GM12878 (cell line): ENCODE data around the gene ANKRD13D. TPM values are rescaled to one million over a fixed set of nuclear protein-coding genes. Genes with fewer than 3 reads are reported as not detected.

Source experiments
- ATAC-seq: fragments of 200-7000 bp; cut with Tn5 transposase; 3 replicates; pipeline ENCODE4 v1.9.1; 2020; ENCODE audit warnings: mild to moderate bottlenecking, moderate library complexity
- BruUV-seq: library from RNA; stranded (reverse); fragments of 400-500 nt; replicated peaks from 2 replicates; lab custom pipeline; 2021; lab: Mats Ljungman, UMichigan
- CTCF ChIA-PET: fragments of 300-600 bp; sonication (Branson Sonifier 250); formaldehyde crosslinking; extraction: SDS; loops from one replicate; lab custom pipeline; 2021; ENCODE audit warnings: inconsistent platforms; lab: Yijun Ruan, JAX
- POLR2A ChIA-PET: fragments of 350-600 bp; formaldehyde crosslinking; extraction: SDS; loops from one replicate; lab custom pipeline; 2021; ENCODE audit warnings: inconsistent platforms; lab: Charles Lee
- RAD21 ChIA-PET: fragments of 300-600 bp; sonication (Branson Sonifier 250); formaldehyde crosslinking; loops from one replicate; lab custom pipeline; 2023; ENCODE audit warnings: antibody characterized with exemption; ENCODE audit not compliant: unreplicated experiment; lab: Charles Lee
- SMC1A ChIA-PET: fragments of 300-600 bp; sonication (Branson Sonifier 250); formaldehyde crosslinking; loops from one replicate; lab custom pipeline; 2023; ENCODE audit not compliant: unreplicated experiment, uncharacterized antibody; lab: Charles Lee
- DNase-seq: peaks from one replicate; pipeline ENCODE4 v3.0.0-alpha.2; 2011; ENCODE audit warnings: low read depth, low spot score
- FAIRE-seq: peaks from 3 replicates; lab custom pipeline; 2011; peaks lifted over from hg19 to GRCh38; lab: Jason Lieb, UNC
- H2AFZ ChIP-seq: 2 replicates; pipeline ENCODE4 v1.6.0; 2011; ENCODE audit warnings: low read depth, low read length, control low read depth; ENCODE audit not compliant: control insufficient read depth
- H3K27ac ChIP-seq: 2 replicates; pipeline ENCODE4 v1.5.1; 2011; ENCODE audit warnings: control low read depth; ENCODE audit not compliant: control insufficient read depth, insufficient read depth
- H3K27me3 ChIP-seq, 2 experiments: replicated peaks in 1 of 2; 2 replicates each; pipeline versions ENCODE4 v1.6.0 to v1.6.1; 2011; ENCODE audit warnings: low read length in 1 of 2; ENCODE audit not compliant: control insufficient read depth in 2 of 2, insufficient read depth in 2 of 2
- H3K36me3 ChIP-seq, 2 experiments: 2 replicates each; pipeline ENCODE4 v1.5.1; 2011; ENCODE audit warnings: low read length in 1 of 2; ENCODE audit not compliant: control insufficient read depth in 2 of 2, insufficient read depth in 2 of 2
- H3K4me1 ChIP-seq: 2 replicates; pipeline ENCODE4 v1.6.1; 2011; ENCODE audit warnings: mild to moderate bottlenecking, low read length, moderate library complexity, mixed read lengths; ENCODE audit not compliant: control insufficient read depth, insufficient read depth
- H3K4me2 ChIP-seq: 2 replicates; pipeline ENCODE4 v1.6.0; 2011; ENCODE audit warnings: control low read depth; ENCODE audit not compliant: control insufficient read depth, insufficient read depth
- H3K4me3 ChIP-seq: fragments of 200-600 bp; sonication (generic); 2 replicates; pipeline ENCODE4 v1.5.1; 2016
- H3K79me2 ChIP-seq: 2 replicates; pipeline ENCODE4 v1.6.0; 2011; ENCODE audit warnings: low read length; ENCODE audit not compliant: control insufficient read depth, insufficient read depth
- H3K9ac ChIP-seq: 2 replicates; pipeline ENCODE4 v1.8.0; 2011; ENCODE audit warnings: low read length, control low read depth, mixed read lengths; ENCODE audit not compliant: control insufficient read depth, insufficient read depth
- H3K9me3 ChIP-seq: replicated peaks from 3 replicates; pipeline ENCODE4 v1.5.1; 2011; ENCODE audit warnings: mild to moderate bottlenecking, low read length; ENCODE audit not compliant: control insufficient read depth, insufficient read depth
- H4K20me1 ChIP-seq: 2 replicates; pipeline ENCODE4 v1.6.0; 2011; ENCODE audit not compliant: control insufficient read depth, insufficient read depth
- BHLHE40 ChIP-seq, 2 experiments: fragments of 450-650 bp in 1 of 2; IDR thresholded peaks; 2 replicates each; pipeline ENCODE4 v1.6.1; 2011 to 2017; ENCODE audit warnings: low read depth in 2 of 2, borderline replicate concordance in 1 of 2, improper control_type of control experiment in 1 of 2, low read length in 1 of 2, mild to moderate bottlenecking in 1 of 2
- WRNIP1 ChIP-seq: IDR thresholded peaks from 2 replicates; pipeline ENCODE4 v1.6.1; 2011; ENCODE audit warnings: low read depth, low read length, improper control_type of control experiment, borderline replicate concordance
- ZNF217 ChIP-seq: fragments of 450-650 bp; IDR thresholded peaks from 2 replicates; pipeline ENCODE4 v1.6.1; 2017; ENCODE audit warnings: antibody characterized with exemption, mild to moderate bottlenecking
- WGBS: methylation state at CpG from one replicate; pipeline ENCODE4 v1.1.6; 2016; ENCODE audit warnings: low lambda C conversion rate; ENCODE audit not compliant: insufficient replicate concordance, insufficient coverage; ENCODE audit errors: missing lambda C conversion rate; 5-methylcytosine and 5-hydroxymethylcytosine counted together
- in situ Hi-C: fragments of 300-500 bp; cut with MboI; formaldehyde crosslinking; loops from 9 replicates; pipeline ENCODE4 v1.14.3; 2018; ENCODE audit warnings: mixed read lengths
- intact Hi-C: fragments of 100-400 bp; cut with micrococcal nuclease; formaldehyde crosslinking; loops from one replicate; pipeline ENCODE4 v1.14.2; 2022; ENCODE audit not compliant: unreplicated experiment
- polyA plus RNA-seq, 11 experiments: library from polyadenylated mRNA; depleted of rRNA in 4 of 11; unstranded in 6 of 11; stranded (reverse) in 5 of 11; fragments of >200 nt; fragmentation: Nextera tagmentation in 4 of 11; fragmentation: Illumina TruSeq in 1 of 11; extraction: Ambion mirVana in 4 of 11; extraction: Trizol in 1 of 11; gene quantifications; 1 replicate in 1 of 11; 2 replicates in 10 of 11; pipeline versions ENCODE4 v1.2.1 to v1.2.3, GENCODE V29; 2011 to 2016; ENCODE audit warnings: inconsistent platforms in 2 of 11, missing spikeins in 2 of 11, low read depth in 1 of 11
- total RNA-seq, 4 experiments: library from RNA; depleted of rRNA in 3 of 4; stranded (reverse); fragments of >200 nt in 3 of 4; fragmentation: Illumina TruSeq in 1 of 4; extraction: Trizol in 1 of 4; gene quantifications; 2 replicates each; pipeline versions ENCODE4 v1.2.1 to v1.2.3, GENCODE V29; 2013 to 2021

The ANKRD13D gene
- total and polyA plus RNA-seq, 10 of the 15 experiments (the other 5 are each of a cell fraction or from before 2014, with no cell fraction given), result 2.0 to 56.2 (median 21.4) TPM

- Histone ChIP-seq H3K79me2 (peaks cover 10% of the 10 kb centered on the region), H3K4me1 (peaks cover 11% of the 10 kb centered on the region), H3K9me3 (no peaks in the 10 kb centered on the region), H3K27ac (no peak overlapping the region), H3K36me3 (no peaks in the 10 kb centered on the region; a peak in 1 of 4 replicates), H2AFZ (no peak overlapping the region), H4K20me1 (no peaks in the 10 kb centered on the region), H3K4me2 (no peak overlapping the region), H3K9ac (no peak overlapping the region), H3K4me3 (no peak overlapping the region), H3K27me3 (no peaks in the 10 kb centered on the region)
- BruUV-seq, result no TSS peak
- SMC1A ChIA-PET, result interaction anchor here (0.9 to 4.0 kb wide), 12 partner anchors 8 to 149 kb away, joined by 3 to 65 read pairs (median 8); partner anchors contain the start of gene POLD4
- DNase-seq (no peak), FAIRE-seq (no peak), ATAC-seq (no peak)
- CTCF ChIA-PET, result interaction anchor here (0.7 to 4.9 kb wide), 30 partner anchors 9 to 1364 kb away, joined by 3 to 151 read pairs (median 6); partner anchors contain the start of genes ANKRD13D, POLD4 and PPP1CA
- intact Hi-C loops (loop anchor here (1.0 to 10.0 kb wide), 3 partner anchors 55 to 223 kb away; partner anchors contain the start of gene AIP), in situ Hi-C loops (loop anchor here (5.0 kb wide), 2 partner anchors 55 to 120 kb away; no protein-coding TSS in a partner anchor)
- RAD21 ChIA-PET, result interaction anchor here (0.6 to 4.9 kb wide), 13 partner anchors 21 to 181 kb away, joined by 3 to 69 read pairs (median 5); partner anchors contain the start of genes ANKRD13D and POLD4
- POLR2A ChIA-PET, result interaction anchor here (0.6 to 4.8 kb wide), 8 partner anchors 9 to 841 kb away, joined by 3 to 25 read pairs (median 4); no protein-coding TSS in a partner anchor
- no peak for TF ChIP-seq ZNF217
- peak in 1 of 2 experiments; percentile 42; a peak in 1 of 4 replicates for TF ChIP-seq BHLHE40 (IDR thresholded peaks at IDR 0.05; ENCODE audit: borderline replicate concordance in 1 of 2, low read depth in 2 of 2, low read length in 1 of 2)
- TF ChIP-seq WRNIP1, result 0 out of 2 replicates have a peak, but pooled peaks have one; percentile 28
- WGBS, result 44% methylated on average over 18 of the region's 18 CpGs
Measured at GRCh38 chr11:67261946-67262681, 27.0 kb upstream of the ANKRD13D start.
